ENCODE data around the gene NME7. TPM values are rescaled to one million over a fixed set of nuclear protein-coding genes. Genes with fewer than 3 reads are reported as not detected.
A peak's percentile ranks its signal among the peaks of the same experiment; 100 is the strongest.
"Not testable (repeated sequence)": the region's sequence is repeated elsewhere in the genome, so short reads cannot be mapped to it uniquely, and the experiment has no call there.

The NME7 gene
- total RNA-seq, 1 donor from 2014 or later, result 18.6 TPM

DNA sequence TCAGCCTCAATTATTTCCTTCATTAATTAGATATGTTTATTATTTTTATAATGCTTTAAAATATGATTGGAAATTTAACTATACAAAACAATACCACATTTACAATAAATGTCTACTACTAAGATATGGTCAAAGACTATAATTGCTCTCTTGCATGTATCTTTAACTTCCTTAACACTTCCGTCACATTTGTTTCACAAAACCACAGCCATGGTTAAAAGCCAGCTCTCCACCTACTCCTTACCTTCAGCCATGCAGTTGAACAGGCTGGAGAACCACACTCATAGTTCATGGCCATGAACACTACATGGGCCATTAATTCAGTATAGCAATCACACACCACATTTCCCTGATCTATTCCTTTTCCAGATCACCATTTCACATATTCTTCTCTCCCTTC, 72.2 kb downstream of the NME7 start:
- H3K27me3 Mint-ChIP-seq (ENCODE audit: unreplicated experiment), result peaks cover 5% of the 10 kb centered on the region
- no peak overlapping the region for H3K27ac Mint-ChIP-seq (ENCODE audit: unreplicated experiment)

GRCh38 chr1:169289016-169289415, 78.6 kb downstream of the NME7 start:
- H3K36me3 Mint-ChIP-seq (ENCODE audit: unreplicated experiment), result peaks cover 9% of the 10 kb centered on the region
- H3K4me3 Mint-ChIP-seq (ENCODE audit: unreplicated experiment), result no peak overlapping the region
- H3K4me1 Mint-ChIP-seq (ENCODE audit: low read depth, unreplicated experiment), result no peaks in the 10 kb centered on the region
- peaks cover 3% of the 10 kb centered on the region for H3K9me3 Mint-ChIP-seq (ENCODE audit: unreplicated experiment)
- peak overlapping the region; percentile 13 for H3K27ac Mint-ChIP-seq (ENCODE audit: unreplicated experiment)
- no peak for DNase-seq
- no peaks in the 10 kb centered on the region for H3K27me3 Mint-ChIP-seq (ENCODE audit: unreplicated experiment)
- no peak for TF ChIP-seq CTCF (IDR thresholded peaks at IDR 0.05; ENCODE audit: partially characterized antibody, unreplicated experiment)

More for the DNA sequence above, 72.2 kb downstream of the NME7 start:
- peaks cover 5% of the 10 kb centered on the region for H3K9me3 Mint-ChIP-seq (ENCODE audit: unreplicated experiment)
- no peak for DNase-seq
- H3K4me1 Mint-ChIP-seq (ENCODE audit: low read depth, unreplicated experiment), result peaks cover 25% of the 10 kb centered on the region
- H3K4me3 Mint-ChIP-seq (ENCODE audit: unreplicated experiment), result no peak overlapping the region
- no peaks in the 10 kb centered on the region for H3K36me3 Mint-ChIP-seq (ENCODE audit: unreplicated experiment)
- TF ChIP-seq CTCF (IDR thresholded peaks at IDR 0.05; ENCODE audit: partially characterized antibody, unreplicated experiment), result no peak

DNA sequence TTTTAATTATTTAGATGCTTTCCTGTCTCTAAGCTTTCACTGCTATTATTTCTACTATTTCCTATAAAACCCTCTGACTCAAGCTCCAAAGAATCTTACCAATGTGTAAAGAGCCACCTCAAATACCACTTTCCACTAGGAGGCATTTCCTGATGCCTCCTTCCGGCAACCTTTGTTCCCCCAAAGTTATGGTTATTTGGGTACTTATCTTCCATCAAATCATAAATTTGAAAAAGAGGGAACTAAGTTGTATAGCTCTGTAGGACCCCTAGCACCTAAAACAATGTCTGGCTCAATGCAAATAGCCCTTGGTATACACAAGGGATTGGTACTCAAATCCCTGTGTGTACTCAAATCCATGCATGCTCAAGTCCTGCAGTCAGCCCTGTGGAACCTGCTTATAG, 79.6 kb downstream of the NME7 start:
- no peak for TF ChIP-seq CTCF (IDR thresholded peaks at IDR 0.05; ENCODE audit: partially characterized antibody, unreplicated experiment)

GRCh38 chr1:169287280-169287679, 80.3 kb downstream of the NME7 start:
- no peaks in the 10 kb centered on the region for H3K4me1 Mint-ChIP-seq (ENCODE audit: low read depth, unreplicated experiment)
- no peaks in the 10 kb centered on the region for H3K27me3 Mint-ChIP-seq (ENCODE audit: unreplicated experiment)
- peaks cover 8% of the 10 kb centered on the region for H3K9me3 Mint-ChIP-seq (ENCODE audit: unreplicated experiment)
- H3K4me3 Mint-ChIP-seq (ENCODE audit: unreplicated experiment), result no peak overlapping the region
- peaks cover 13% of the 10 kb centered on the region for H3K36me3 Mint-ChIP-seq (ENCODE audit: unreplicated experiment)
- DNase-seq, result no peak
- TF ChIP-seq CTCF (IDR thresholded peaks at IDR 0.05; ENCODE audit: partially characterized antibody, unreplicated experiment), result no peak
- H3K27ac Mint-ChIP-seq (ENCODE audit: unreplicated experiment), result no peak overlapping the region

More for the DNA sequence above, 79.6 kb downstream of the NME7 start:
- peaks cover 8% of the 10 kb centered on the region for H3K9me3 Mint-ChIP-seq (ENCODE audit: unreplicated experiment)
- H3K27me3 Mint-ChIP-seq (ENCODE audit: unreplicated experiment), result no peaks in the 10 kb centered on the region
- no peak overlapping the region for H3K27ac Mint-ChIP-seq (ENCODE audit: unreplicated experiment)
- H3K36me3 Mint-ChIP-seq (ENCODE audit: unreplicated experiment), result peaks cover 13% of the 10 kb centered on the region
- no peak for DNase-seq
- no peaks in the 10 kb centered on the region for H3K4me1 Mint-ChIP-seq (ENCODE audit: low read depth, unreplicated experiment)
- H3K4me3 Mint-ChIP-seq (ENCODE audit: unreplicated experiment), result no peak overlapping the region

GRCh38 chr1:169281562-169281961, 86.0 kb downstream of the NME7 start:
- H3K9me3 Mint-ChIP-seq (ENCODE audit: unreplicated experiment), result peaks cover 18% of the 10 kb centered on the region
- not testable (repeated sequence) for DNase-seq

DNA sequence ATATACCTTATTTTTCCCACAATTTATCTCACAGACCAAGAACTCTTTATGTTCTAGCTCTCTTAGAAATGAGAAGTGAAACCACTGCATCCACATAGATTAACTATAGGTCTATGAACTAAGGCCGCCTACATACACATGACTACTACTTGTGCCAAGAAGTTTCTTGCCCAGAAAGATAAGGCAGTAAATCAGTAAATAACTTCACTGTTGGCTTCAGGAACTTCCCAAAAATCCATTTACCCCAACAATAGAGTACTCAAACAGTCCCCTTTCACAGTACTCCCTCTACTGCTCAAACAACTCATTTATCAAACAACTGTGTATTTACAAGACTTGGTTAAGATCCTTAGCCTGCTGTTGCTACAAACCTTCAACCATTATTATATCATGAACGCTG, 96.5 kb downstream of the NME7 start:
- no peaks in the 10 kb centered on the region for H3K36me3 Mint-ChIP-seq (ENCODE audit: unreplicated experiment)
- H3K27ac Mint-ChIP-seq (ENCODE audit: unreplicated experiment), result no peak overlapping the region
- TF ChIP-seq CTCF (IDR thresholded peaks at IDR 0.05; ENCODE audit: partially characterized antibody, unreplicated experiment), result no peak
- H3K4me1 Mint-ChIP-seq (ENCODE audit: low read depth, unreplicated experiment), result no peaks in the 10 kb centered on the region
- no peaks in the 10 kb centered on the region for H3K27me3 Mint-ChIP-seq (ENCODE audit: unreplicated experiment)
- H3K4me3 Mint-ChIP-seq (ENCODE audit: unreplicated experiment), result no peak overlapping the region
- H3K9me3 Mint-ChIP-seq (ENCODE audit: unreplicated experiment), result no peaks in the 10 kb centered on the region
- no peak for DNase-seq

More at GRCh38 chr1:169281562-169281961, 86.0 kb downstream of the NME7 start:
- not testable (repeated sequence) for H3K4me3 Mint-ChIP-seq (ENCODE audit: unreplicated experiment); H3K27ac Mint-ChIP-seq (ENCODE audit: unreplicated experiment); H3K27me3 Mint-ChIP-seq (ENCODE audit: unreplicated experiment); H3K4me1 Mint-ChIP-seq (ENCODE audit: low read depth, unreplicated experiment)
- H3K36me3 Mint-ChIP-seq (ENCODE audit: unreplicated experiment), result peaks cover 33% of the 10 kb centered on the region

All from glutamatergic neuron (in vitro differentiated cells).